BE2C (cell line): Measurements from ENCODE around the gene WDR75.

Source experiments
- DNase-seq: peaks from one replicate; pipeline ENCODE4 v3.0.0-alpha.2; 2020
- H3K27me3 ChIP-seq: fragments of 250-450 bp; sonication (Bioruptor Pico); 2 replicates; pipeline ENCODE4 v1.5.1; 2020; ENCODE audit warnings: mild to moderate bottlenecking
- H3K36me3 ChIP-seq: fragments of 250-450 bp; sonication (Bioruptor Pico); 2 replicates; pipeline ENCODE4 v1.5.1; 2020; ENCODE audit warnings: mild to moderate bottlenecking
- H3K4me1 ChIP-seq: fragments of 250-450 bp; sonication (Bioruptor Pico); 2 replicates; pipeline ENCODE4 v1.5.1; 2020
- H3K4me3 ChIP-seq: 2 replicates; pipeline ENCODE4 v1.5.1; 2011; ENCODE audit warnings: low read depth, low read length
- H3K9me3 ChIP-seq: fragments of 250-450 bp; sonication (Bioruptor Pico); 2 replicates; pipeline ENCODE4 v1.5.1; 2020
- TF ChIP-seq, protein P1 (sequence below): IDR thresholded peaks from 2 replicates; pipeline ENCODE4 v1.5.1; 2012; ENCODE audit warnings: mild to moderate bottlenecking, low read depth, low read length

Gene WDR75

DNA sequence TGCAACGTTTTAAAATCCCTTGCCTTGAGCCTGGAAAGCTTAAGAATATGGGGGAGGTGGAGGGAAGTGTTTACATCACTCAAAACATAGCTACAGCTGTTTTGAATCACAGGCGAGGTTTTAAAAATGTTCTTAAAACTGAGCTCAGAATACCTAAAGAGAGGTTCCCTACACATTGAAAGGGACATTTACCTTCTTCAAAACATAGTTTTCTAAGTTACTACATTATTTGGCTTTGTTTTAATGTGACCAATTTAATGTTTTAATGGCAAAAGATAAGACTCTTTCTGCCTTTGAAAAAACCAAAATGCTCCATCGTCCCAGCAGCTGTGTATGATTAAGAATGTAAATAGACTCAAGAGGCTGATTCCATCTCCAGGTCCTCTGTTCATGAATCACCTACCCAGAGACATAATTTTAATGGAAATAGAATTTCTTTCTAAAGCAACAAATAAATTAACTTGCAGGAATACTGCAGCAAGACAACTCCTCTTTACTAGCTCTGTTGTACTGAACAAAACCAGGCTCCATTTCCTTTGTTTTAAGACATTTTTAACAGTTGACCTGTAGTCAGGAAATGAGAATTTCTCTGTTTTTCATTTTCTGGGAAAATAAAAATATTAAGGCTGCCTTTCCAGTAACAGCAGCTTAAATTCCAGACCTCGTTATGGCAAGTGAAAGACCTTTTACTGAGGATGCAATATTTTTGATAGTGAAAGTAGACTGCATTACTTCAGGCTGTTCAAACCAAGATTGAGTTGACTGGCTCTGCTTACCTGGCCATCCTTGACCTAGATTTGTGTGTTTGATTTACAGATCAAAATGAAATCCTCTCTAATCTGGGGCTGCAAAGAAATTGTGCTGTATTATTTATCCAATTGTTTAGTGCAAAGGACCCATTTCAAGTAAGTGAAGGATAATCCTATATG, 33.7 kb upstream of the WDR75 start:
- Histone ChIP-seq H3K4me3 (peak overlapping the region; percentile 36), H3K36me3 (no peaks in the 10 kb centered on the region), H3K4me1 (peaks cover 10% of the 10 kb centered on the region), H3K9me3 (no peaks in the 10 kb centered on the region), H3K27me3 (no peaks in the 10 kb centered on the region)
- TF ChIP-seq, protein P1, sequence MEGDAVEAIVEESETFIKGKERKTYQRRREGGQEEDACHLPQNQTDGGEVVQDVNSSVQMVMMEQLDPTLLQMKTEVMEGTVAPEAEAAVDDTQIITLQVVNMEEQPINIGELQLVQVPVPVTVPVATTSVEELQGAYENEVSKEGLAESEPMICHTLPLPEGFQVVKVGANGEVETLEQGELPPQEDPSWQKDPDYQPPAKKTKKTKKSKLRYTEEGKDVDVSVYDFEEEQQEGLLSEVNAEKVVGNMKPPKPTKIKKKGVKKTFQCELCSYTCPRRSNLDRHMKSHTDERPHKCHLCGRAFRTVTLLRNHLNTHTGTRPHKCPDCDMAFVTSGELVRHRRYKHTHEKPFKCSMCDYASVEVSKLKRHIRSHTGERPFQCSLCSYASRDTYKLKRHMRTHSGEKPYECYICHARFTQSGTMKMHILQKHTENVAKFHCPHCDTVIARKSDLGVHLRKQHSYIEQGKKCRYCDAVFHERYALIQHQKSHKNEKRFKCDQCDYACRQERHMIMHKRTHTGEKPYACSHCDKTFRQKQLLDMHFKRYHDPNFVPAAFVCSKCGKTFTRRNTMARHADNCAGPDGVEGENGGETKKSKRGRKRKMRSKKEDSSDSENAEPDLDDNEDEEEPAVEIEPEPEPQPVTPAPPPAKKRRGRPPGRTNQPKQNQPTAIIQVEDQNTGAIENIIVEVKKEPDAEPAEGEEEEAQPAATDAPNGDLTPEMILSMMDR, result no peak
- DNase-seq, result peak; percentile 32

- TF ChIP-seq, protein P1, result no peak
Measured at GRCh38 chr2:189408294-189408693, 33.0 kb upstream of the WDR75 start.

GRCh38 chr2:189409131-189409530, 32.1 kb upstream of the WDR75 start:
- no peaks in the 10 kb centered on the region for H3K27me3 ChIP-seq
- no peak for DNase-seq
- peaks cover 10% of the 10 kb centered on the region for H3K4me1 ChIP-seq
- TF ChIP-seq, protein P1, result no peak
- no peaks in the 10 kb centered on the region for H3K36me3 ChIP-seq
- H3K9me3 ChIP-seq, result no peaks in the 10 kb centered on the region
- H3K4me3 ChIP-seq, result no peak overlapping the region

More at GRCh38 chr2:189408294-189408693, 33.0 kb upstream of the WDR75 start:
- Histone ChIP-seq H3K4me1 (peaks cover 10% of the 10 kb centered on the region), H3K9me3 (no peaks in the 10 kb centered on the region), H3K4me3 (peak overlapping the region; percentile 36), H3K27me3 (no peaks in the 10 kb centered on the region), H3K36me3 (no peaks in the 10 kb centered on the region)
- no peak for DNase-seq

DNA sequence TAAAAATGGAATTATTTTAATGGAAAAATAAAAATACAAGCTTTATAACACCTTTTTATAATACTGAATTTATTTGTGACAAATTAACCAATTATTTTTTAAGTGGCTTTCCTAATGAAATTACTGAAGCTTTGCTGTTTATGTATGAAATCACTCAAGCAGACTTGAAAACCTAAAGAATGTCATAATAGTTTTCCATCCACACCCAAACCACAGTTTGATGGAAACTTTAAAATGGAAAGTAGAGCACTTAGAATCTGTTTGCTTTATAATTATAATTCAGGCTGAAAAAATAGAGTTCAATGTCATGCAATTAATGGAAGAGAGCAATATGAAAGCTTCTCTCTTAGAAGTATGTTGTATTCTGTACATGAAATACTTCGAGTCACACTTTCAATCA, 31.6 kb upstream of the WDR75 start:
- DNase-seq, result no peak
- H3K36me3 ChIP-seq, result no peaks in the 10 kb centered on the region

GRCh38 chr2:189411860-189412259, 29.4 kb upstream of the WDR75 start:
- no peak for DNase-seq
- H3K4me3 ChIP-seq, result no peak overlapping the region
- TF ChIP-seq, protein P1, result no peak
- H3K36me3 ChIP-seq, result no peaks in the 10 kb centered on the region
- H3K4me1 ChIP-seq, result peaks cover 10% of the 10 kb centered on the region
- no peaks in the 10 kb centered on the region for H3K9me3 ChIP-seq
- no peaks in the 10 kb centered on the region for H3K27me3 ChIP-seq

More for the DNA sequence above, 31.6 kb upstream of the WDR75 start:
- Histone ChIP-seq H3K4me1 (peaks cover 10% of the 10 kb centered on the region), H3K27me3 (no peaks in the 10 kb centered on the region), H3K4me3 (no peak overlapping the region), H3K9me3 (no peaks in the 10 kb centered on the region)
- TF ChIP-seq, protein P1, result no peak
